HG02759 (cell line): ENCODE data around the gene POLD1.

Source experiments
- ATAC-seq: cut with Tn5 transposase; IDR thresholded peaks from one replicate; pipeline ENCODE4 v1.9.1; 2021; ENCODE audit warnings: mild to moderate bottlenecking, moderate library complexity; ENCODE audit not compliant: unreplicated experiment

POLD1 gene

DNA sequence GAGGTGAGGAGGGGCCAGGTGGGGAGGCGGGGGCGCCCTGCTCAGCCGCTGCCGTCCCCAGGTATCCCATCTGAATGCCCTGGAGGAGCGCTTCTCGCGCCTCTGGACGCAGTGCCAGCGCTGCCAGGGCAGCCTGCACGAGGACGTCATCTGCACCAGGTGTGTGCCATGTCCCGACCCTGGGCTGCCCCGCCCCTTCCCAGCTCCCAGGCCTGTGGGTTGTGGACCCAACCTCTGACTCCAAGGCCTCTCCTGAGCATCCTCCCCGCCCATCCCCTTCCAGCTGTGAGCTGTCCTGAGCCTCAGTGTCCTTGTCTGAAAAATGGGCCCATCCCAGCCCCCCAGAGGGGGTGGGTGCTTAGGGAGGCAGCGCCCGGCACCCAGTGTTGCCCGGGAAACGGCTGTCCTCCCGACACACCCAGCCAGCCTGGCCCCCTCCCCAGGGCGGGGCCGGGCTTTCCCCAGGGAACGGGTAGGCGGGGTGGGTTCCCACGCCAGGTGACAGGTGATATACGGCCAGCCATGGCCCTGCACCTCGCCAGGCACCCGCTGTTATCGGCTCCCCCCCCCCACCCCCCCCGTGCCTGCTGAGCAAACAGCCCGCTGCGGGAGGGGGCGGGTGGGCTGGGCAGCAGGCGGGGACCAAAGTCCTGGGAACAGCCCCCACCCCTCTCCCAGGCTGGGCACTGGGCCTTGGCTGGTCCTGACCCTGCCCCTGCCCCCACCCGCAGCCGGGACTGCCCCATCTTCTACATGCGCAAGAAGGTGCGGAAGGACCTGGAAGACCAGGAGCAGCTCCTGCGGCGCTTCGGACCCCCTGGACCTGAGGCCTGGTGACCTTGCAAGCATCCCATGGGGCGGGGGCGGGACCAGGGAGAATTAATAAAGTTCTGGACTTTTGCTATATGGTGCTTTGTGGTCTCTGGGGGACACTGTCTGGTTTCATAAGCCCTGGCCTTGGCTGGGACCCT lies 33.2 kb downstream of the POLD1 start:
- no peak for ATAC-seq

DNA sequence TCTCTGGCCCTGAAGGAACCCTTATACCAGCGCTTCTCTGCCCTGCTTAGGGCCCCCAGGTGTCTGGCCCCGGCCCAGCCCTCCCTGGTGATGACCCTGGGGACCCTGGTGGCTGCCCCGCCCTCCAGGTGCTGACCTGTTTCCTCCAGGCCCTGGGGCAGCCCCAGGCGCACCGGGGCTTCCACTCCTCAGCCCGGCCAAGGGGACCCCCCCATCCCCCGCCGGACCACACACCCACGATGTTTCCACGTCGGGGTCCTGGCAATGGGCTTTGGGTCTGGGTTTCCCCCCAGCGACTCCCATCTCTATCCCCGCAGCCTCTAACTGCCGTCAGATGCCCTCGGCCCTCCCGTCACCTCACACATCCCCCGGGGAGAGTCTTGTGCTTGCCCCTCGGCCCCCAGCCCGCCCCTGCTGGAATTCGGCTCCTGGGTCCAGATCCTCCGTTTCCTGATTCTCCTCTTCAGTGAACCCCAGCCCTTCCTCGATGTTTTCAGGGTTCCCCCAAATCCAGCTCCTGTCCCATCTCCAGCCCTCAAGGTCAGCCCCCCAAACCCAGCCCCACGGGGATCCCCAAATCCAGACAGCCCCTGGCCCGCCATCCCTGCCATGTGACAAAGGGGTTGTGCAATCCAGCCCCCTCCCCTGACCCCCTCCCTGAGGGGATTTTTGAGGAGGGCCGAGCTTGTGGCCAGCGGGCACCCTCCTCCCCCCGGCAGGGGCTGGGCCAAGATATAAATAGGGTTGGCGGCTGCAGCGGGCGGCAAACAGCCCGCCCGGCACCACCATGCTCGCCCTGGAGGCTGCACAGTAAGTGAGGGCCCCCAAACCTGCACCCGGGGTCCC lies 34.3 kb downstream of the POLD1 start, which contains the start of gene SPIB:
SPIB (plus strand) TSS at position 763 of the 846 bp plus-strand sequence; CDS start at position 788, 25 bp downstream.
- ATAC-seq, result no peak

DNA sequence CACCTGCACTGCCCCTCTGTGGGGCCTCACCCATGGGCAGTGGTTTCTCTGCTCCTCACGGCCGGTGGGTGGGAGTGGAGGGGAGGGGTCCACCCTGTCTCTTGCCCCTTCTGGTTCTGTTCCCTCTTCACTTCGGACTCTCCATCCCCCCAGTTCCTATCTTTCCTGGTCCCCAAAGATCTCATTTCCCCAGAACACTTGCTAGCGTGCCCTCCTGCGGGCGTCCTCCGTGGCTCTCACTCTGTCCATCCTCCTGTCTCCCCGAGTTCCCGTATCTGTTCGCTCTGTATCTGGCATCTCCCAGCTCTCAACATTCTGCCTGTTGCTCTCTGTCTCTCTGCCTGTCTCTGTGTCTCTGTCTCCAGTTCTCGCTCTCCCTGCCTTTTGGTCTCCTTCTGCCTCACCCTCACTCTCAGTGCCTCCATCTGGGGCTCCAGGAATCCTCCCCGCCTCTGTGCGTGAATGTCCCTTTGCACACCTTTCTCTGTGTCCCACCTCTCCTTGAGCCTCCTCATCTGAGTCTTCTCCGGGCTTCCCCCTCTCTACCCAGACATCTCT lies 35.0 kb downstream of the POLD1 start:
- no peak for ATAC-seq

DNA sequence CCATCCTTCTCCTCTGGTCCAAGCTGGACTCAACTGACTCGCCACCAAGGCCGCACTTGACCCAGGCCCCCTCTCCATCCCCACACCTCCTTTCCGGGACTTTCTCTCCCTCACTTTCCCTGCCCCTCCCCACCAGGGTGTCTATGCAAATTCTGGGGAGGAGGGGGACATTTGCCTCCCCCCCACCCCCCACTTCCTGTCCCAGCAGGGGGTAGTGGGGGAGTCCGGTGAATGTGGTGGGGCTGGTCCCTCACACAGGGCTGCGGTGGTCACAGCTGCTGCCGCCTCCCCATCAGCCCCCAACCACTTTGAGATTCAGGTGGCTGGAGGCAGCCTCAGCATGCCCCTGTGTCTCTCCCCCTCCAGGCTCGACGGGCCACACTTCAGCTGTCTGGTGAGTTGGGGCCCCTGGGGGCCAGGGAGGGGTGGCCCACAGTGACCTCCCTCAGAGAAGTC lies 35.5 kb downstream of the POLD1 start:
- peak; percentile 29 for ATAC-seq

DNA sequence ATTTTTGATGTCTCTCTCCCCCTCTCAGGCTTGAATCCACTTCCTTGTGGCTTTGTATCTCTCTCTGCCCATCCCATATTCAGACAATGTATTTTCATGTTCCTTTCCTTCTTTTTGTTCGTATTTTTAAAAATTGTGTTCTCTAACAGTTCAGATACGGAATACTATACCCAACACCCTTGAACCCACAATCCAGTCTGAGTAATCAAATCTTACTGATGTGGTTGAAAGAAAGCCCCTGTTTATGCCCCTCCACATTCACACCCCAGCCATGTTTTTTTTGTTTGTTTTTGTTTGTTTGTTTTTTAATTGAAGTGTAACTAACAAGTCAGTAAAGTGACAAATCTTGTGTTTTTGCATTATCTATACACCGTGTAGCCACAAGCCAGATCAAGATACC lies 36.0 kb downstream of the POLD1 start:
- no peak for ATAC-seq

DNA sequence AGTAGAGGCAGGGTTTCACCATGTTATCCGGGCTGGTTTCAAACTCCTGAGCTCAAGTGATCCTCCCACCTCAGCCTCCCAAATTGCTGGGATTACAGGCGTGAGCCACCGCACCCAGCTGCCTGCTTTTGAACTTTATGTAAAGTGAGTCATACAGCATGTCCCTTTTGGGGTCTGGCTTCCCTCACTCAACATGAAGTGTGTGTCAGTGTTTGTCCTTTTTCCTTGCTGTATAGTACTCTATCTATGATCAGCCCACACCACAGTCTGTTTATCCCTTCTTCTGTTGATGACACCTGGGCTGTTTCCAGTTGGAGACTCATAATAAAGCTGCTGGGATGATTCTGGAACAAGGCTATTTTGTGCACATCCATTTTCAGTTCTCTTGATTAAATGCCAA lies 36.7 kb downstream of the POLD1 start:
- no peak for ATAC-seq

DNA sequence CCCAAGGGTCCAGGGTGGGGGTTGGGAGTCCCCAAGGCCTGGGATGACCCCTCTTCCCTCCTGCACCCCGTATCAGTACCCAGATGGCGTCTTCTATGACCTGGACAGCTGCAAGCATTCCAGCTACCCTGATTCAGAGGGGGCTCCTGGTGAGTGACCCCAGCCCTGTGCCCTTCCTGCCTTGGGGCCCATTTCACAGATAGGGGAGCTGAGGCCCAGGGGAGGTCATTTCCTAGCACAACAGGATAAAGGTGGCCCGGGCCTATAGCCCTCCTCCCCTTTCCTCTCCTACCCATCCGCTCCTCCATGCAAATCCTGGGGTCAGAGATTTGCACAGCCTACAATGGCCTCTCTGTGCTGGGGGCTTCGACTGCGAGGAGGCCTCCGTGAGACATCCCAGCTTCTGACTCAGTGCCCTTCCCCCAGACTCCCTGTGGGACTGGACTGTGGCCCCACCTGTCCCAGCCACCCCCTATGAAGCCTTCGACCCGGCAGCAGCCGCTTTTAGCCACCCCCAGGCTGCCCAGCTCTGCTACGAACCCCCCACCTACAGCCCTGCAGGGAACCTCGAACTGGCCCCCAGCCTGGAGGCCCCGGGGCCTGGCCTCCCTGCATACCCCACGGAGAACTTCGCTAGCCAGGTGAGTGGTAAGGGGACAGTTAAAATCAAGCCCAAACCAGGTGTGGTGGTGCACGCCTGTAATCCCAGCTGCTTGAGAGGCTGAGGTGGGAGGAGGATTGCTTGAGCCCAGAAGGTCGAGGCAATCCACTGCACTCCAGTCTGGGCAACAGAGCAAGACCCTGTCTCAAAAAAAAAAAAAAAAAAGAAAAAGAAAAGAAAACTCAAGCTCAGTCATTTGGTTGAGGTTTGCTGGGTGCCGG lies 38.5 kb downstream of the POLD1 start:
- ATAC-seq, result no peak

DNA sequence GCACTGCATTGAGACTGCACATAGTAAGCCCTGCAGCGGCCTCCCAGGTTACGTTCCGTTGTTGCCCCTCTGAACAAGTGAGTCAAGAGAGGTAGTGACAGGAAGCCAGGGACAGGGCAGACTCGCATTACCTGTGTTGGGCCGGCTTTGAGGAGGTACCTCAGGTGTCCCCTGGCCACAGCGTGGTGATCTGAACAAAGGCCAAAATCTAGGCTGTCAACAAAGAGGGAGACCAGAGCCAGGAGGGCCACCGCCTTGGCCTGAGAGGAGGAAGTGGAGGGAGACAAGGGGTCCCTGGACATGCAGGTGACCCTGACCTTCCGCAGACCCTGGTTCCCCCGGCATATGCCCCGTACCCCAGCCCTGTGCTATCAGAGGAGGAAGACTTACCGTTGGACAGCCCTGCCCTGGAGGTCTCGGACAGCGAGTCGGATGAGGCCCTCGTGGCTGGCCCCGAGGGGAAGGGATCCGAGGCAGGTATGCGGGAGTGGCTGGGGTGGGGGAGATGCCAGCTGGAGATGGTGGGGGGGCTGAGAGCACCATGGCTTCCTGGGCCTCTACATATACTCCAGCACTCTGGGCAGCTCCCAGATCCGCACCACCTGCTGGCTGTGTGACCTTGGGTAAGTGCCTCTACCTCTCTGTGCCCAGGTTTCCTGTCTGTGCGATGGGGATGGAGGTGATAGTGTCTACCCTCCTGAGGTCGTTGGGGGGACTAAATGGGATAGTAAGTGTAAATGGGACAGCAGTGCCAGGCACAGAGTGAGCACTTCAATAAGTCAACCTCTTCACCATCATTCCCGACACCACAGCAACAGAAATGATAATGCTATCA lies 39.3 kb downstream of the POLD1 start:
- no peak for ATAC-seq

DNA sequence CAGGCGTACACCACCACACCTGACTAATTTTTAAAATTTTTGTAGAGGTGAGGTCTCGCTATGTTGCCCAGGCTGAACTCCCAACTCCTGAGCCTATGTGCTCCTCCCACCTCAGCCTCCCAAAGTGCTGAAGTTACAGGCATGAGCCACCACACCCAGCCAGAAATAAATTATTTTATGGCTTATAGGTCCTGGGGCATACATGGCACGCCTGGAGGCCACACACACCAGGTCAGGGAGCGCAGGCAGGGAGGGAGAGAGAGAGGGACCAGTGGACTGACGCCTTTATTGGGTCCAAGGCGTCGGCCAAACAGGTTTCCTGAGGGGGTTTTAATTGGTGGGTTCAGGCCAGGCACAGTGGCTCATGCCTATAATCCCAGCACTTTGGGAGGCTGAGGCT lies 41.4 kb downstream of the POLD1 start:
- ATAC-seq, result no peak

DNA sequence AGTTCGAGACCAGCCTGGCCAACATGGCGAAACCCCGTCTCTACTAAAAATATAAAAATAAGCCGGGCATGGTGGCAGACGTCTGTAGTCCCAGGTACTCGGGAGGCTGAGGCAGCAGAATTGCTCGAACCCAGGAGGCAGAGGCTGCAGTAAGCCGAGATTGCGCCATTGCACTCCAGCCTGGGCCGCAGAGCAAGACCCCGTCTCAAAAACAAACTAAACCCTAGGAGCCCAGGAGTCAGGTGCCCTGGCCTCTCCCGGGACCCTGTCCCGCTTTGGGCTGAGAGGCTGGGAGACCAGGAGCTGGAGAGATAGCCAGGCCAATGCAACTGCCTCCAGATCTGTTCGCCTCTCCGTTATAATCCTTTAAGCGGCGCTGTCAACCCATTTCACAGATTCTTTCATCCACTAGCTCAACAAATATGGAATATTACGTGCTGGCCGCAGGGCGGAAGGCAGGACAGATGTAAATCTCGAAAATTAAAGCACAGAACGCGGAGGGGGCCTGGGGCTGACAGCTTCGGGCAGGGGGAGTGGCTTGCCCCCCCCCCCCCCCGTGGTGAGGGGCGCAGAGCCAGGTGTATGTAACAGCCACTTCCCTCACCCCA lies 43.3 kb downstream of the POLD1 start:
- ATAC-seq, result no peak

DNA sequence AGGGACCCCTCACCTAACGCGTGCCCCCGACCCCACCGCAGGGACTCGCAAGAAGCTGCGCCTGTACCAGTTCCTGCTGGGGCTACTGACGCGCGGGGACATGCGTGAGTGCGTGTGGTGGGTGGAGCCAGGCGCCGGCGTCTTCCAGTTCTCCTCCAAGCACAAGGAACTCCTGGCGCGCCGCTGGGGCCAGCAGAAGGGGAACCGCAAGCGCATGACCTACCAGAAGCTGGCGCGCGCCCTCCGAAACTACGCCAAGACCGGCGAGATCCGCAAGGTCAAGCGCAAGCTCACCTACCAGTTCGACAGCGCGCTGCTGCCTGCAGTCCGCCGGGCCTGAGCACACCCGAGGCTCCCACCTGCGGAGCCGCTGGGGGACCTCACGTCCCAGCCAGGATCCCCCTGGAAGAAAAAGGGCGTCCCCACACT lies 43.9 kb downstream of the POLD1 start:
- no peak for ATAC-seq

DNA sequence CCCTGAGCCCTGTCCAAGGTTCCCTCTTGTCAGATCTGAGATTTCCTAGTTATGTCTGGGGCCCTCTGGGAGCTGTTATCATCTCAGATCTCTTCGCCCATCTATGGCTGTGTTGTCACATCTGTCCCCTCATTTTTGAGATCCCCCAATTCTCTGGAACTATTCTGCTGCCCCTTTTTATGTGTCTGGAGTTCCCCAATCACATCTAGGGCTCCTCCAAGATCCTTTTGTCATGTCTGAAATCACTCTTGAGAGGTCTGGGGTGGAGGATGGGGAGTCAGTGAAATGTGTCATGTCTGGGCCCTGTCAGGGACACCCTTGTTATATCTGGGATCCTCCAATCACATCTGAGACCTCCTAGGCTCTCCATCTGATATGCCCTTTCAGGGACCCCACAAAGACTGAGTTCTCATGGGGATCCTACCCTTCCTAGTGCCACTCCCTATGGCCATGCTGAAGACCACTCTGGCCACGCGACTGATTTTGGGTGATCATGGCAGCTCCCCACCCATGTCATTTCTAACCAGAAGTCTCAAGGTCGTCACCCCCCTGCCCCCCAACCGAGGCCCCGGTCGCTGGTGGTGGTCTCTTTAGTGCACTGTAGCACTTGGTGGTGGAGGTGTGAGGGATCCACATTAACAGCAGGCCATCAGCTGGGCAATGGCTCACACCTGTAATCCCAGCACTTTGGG lies 44.8 kb downstream of the POLD1 start:
- ATAC-seq, result no peak

DNA sequence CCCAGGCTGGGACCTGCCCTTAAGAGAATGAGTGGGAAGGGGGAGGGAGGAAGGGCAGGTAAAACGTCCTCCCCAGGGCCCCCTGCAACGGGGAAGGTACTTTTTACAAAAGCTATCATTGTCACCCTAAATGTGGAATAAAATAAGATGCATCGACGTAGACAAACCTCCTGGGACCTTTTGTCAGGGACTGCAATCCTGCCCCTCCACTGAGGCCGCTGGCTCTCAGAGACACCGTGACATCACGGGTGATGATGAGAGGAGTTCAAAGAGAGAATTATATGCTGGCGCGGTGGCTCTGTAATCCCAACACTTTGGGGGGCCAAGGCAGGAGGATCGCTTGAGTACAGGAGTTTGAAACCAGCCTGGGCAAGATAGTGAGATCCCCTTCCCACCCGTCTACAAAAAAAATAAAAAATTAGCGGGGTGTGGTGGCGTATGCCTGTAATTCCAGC lies 46.8 kb downstream of the POLD1 start:
- no peak for ATAC-seq

DNA sequence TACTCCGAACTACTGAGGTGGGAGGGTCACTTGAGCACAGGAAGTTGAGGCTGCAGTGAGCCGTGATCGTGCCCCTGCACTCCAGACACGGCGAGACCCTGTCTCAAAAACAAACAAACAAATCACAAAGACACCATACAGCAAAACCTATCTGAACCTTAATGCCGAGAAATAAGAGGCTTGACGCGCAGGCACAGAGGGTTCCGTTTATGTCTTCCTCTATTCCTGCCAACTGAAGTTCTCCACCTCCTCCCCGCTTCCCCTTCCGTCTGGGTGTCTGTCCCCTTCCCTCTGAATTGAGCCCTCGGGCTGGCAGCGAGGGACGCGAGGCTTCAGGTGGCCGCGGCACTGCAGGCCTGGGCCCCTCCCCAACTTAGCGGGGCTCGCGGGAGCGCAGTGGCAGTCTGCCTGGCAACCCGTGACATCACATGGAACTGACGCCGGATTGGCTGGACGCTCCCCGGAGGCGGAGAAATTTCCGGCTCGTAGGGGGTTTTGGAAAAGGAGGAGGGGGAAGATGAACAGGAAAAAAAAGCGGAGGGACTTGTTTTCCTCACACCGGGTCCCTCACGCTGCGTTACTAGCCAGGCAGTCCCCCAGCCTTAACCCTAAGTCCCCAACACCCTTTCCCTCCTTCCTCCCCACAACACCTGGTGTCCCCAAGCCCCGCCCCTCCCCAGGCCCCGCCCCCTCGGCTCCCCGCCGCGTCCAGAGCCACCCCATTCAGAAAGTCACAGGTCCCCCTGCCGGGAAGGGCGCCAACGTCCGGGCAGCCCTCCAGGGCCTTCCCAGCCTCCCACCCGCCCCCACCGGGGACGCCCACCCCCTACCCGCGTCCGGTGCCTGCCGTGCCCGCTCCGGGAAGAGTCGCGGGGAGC lies 47.4 kb downstream of the POLD1 start:
- ATAC-seq, result peak; percentile 73

DNA sequence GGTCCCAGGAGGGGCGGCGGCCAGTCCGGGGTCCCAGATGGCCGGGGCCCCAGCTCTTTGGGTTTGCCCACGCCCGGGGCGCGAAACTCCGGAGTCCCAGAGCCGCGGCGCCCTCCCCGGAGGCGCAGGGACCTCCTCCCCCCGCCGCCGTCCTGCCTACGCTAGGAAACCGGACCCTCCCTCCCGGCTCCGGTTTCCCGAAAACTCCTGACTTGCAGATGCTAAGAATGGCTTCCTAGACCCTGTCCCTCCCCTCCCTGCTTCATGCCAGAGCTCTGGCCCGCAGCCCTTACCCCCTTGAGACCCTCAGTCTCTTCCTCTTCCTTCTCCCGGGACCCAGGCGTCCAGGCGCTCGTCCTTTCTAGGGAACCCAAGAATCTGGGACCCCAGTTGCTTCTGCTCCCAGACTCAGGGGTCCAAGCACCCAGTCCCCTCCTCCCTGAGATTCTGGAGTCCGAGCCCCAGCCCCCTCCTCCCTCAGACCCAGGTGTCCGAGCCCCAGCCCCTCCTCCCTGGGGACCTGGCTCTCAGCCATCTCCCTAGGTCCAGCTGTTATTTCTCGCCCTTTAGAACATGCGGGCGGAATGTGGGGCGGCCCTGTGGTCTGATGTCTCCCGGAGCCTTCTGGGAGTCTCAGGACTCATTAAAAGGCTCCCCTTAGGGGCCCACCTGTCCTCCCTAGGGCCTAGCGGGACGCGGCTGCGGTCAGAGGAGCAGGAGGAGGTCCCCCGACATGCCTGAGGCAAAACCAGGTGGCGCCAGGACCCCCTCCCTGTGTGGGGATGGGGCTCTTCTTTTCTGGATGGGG lies 48.3 kb downstream of the POLD1 start, which contains the start of gene MYBPC2:
MYBPC2 (plus strand) TSS at position 672 of the 808 bp plus-strand sequence; CDS start at position 734, 62 bp downstream.
- ATAC-seq, result peak; percentile 7
